Activated CD4-positive, alpha-beta T cell treated with anti-CD3 and anti-CD28 coated beads, Interleukin-2, amount 50 U/mL, for 24 hours (primary cell): ENCODE data around the gene CUBN.
"Not testable (repeated sequence)": the region's sequence is repeated elsewhere in the genome, so short reads cannot be mapped to it uniquely, and the experiment has no call there.

ENCODE experiments used
- DNase-seq, 2 donors: peaks; one replicate each; pipeline ENCODE4 v3.0.0-alpha.2; 2020; ENCODE audit warnings: low read depth in 1 of 2, low spot score in 1 of 2

CUBN gene

GRCh38 chr10:17141504-17142229, 12.1 kb upstream of the CUBN start:
- no peak for DNase-seq

- DNase-seq = no peak
Measured at GRCh38 chr10:17140386-17140761, 10.8 kb upstream of the CUBN start.

GRCh38 chr10:17138460-17139042, 8.9 kb upstream of the CUBN start:
- no peak for DNase-seq

DNA sequence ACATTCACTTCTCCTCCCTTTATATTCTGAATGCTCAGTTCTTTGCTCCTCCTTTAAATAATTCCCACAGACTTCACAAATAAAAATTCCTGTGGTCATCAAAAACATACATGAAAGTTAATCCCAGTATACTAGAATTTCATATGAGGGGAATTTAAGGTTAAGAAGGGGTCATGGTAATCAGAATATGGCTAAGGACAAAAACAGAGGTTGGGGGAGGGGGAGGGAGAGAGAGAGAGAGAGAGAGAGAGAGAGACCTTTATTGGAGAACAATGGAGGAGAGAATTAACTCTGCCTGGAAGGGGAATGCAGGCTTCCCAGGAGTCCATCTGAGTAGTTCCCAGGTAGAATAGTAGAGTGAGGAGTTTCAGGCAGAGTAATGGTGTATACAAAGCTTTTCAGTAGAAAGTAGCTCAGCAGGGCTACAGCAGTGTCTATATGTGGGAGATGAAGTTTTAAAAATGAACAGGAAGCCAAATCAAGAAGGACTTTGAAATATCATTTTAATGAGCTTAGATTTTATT, 5.2 kb upstream of the CUBN start:
- no peak for DNase-seq

- no peak for DNase-seq
Measured at GRCh38 chr10:17134282-17134681, 4.7 kb upstream of the CUBN start.

- no peak for DNase-seq
Measured at GRCh38 chr10:17128261-17128660, 1.4 kb downstream of the CUBN start.

- no peak for DNase-seq
Measured at GRCh38 chr10:17126327-17126726, 3.3 kb downstream of the CUBN start.

- no peak for DNase-seq
Measured at GRCh38 chr10:17125206-17125893, 4.3 kb downstream of the CUBN start.

DNA sequence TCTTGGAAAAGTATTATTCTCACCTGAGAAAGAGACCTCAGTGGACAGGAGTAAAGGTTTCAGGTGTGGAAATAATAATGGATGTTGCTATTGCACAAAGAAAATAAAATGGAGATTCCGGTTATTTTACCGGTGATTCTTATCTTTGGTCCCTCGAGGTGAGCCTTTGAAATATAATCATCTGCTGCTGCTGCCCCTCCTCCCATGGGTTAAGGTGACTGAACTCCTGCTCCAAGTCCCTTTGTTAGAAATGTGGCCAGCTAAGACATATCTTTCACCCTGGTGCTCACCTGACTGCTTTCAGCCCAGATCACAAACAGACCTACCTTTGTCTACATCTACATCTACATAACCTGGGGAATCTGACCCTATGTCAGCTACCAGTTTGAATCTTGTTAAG, 5.7 kb downstream of the CUBN start:
- DNase-seq = no peak

- DNase-seq = no peak
Measured at GRCh38 chr10:17122726-17123661, 6.6 kb downstream of the CUBN start.

GRCh38 chr10:17122052-17122451, 7.6 kb downstream of the CUBN start:
- DNase-seq = no peak

DNA sequence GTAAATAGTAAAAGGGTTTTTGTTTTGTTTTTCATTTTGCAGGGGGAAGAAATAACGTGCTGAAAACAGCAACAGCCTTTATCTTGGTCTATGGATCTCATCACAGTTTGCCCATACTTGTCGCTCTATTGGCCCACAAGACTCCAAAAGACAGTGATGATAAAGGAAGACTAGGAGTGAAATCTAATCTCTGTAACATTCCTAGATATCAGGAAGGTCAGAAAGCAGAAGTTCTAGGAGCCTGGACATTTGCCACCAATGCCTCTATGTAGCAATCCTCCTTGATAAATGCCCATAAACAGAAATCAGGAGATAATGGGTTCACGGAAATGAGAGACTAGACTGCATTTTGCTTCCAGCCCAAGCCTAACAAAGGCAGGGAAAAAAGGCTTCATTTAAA, 8.9 kb downstream of the CUBN start:
- no peak for DNase-seq

DNA sequence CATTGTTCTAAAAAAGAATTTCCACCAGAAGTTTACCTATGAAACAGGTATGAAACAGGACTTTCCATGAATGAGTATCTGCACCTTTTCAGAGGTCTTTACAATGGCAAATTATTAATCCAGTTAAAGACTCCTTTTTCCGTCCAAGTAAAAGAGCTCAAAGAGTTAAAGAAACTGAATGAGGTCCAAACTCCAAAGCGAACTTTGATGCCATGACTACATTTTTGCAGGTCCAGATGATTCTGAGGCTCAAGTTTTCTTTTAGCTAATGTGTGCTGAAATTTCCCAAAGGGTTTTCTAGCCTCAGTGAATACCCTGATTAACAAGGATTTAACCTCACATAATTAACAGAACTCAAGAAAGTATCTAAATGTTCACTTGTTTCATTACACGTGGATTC, 9.8 kb downstream of the CUBN start:
- DNase-seq = no peak

DNA sequence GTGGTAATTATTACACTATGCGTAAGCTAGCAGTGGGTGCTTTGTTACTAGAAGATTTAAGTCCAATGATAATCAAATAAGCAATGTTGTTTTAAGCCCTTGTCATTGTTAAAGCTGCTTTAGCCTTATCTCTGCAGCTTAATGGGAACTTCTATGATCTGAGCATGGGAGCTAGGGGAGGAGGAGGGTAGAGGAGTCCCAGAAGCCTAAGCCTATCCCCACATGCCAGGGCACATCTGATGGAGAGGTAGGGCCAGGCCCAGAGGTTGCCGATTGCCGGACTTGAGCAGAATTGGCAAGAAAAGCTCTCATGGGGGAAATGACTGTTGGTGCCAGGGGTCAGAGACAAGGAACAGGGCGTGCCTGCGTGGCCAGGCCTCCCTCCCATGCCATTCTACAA, 13.4 kb downstream of the CUBN start:
- DNase-seq = no peak

DNA sequence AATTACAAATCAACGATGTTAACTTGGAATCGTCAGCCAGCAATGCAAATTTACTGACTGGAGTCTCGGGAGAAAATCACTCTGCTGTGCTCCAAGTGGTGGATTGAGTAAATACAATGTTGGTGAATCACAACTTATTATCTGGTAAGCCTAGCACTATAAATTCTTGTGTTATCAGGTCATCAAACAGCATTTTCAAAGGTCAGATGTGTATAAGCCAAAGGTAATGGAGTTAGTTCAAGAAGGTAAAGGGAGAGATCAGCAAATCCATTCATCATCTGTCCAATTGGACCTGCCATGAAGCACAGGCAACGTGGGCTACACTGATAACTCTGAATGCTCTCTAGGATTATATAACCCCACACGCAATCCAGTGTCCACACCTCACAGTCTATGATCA, 13.9 kb downstream of the CUBN start:
- no peak for DNase-seq

GRCh38 chr10:17114878-17115444, 14.7 kb downstream of the CUBN start:
- not testable (repeated sequence) for DNase-seq

- no peak for DNase-seq
Measured at GRCh38 chr10:17113889-17114540, 15.6 kb downstream of the CUBN start.

DNA sequence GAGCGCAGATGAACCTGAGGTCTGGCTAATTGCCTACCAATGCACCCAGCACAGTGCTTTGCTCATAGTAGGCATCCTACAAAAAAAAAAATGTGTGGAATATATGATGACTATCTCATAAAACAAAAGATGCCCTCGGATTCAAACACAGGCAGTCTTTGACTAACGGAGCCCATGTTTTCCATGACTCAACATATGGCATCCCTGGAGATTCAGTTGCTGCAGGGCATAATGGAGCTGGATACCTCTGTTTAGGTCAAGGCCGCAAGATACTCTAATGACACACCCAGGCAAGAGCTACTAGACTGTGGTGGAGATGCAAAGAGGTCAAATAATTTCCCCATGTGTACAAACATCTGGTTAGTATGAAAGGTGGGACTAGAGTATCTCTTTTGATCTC, 16.3 kb downstream of the CUBN start:
- DNase-seq = no peak

DNA sequence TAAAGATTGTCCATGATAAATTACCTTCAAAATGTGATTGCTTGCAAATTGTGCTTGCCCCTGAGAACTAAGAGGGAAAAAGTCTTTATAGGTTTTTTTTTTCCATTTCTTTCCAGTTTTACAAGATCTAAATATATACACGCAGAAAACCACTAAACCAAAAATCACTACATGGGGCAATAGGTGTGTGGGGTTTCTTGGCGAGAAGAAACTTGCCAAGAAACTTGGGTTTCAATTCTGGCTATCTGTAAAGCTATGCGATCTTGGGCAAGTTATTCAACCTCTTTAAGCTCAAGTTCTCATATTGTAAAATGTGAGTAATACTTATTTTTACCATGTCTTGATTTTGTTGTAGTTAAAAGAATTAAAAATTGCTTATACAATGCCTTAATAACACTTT, 17.0 kb downstream of the CUBN start:
- no peak for DNase-seq

DNA sequence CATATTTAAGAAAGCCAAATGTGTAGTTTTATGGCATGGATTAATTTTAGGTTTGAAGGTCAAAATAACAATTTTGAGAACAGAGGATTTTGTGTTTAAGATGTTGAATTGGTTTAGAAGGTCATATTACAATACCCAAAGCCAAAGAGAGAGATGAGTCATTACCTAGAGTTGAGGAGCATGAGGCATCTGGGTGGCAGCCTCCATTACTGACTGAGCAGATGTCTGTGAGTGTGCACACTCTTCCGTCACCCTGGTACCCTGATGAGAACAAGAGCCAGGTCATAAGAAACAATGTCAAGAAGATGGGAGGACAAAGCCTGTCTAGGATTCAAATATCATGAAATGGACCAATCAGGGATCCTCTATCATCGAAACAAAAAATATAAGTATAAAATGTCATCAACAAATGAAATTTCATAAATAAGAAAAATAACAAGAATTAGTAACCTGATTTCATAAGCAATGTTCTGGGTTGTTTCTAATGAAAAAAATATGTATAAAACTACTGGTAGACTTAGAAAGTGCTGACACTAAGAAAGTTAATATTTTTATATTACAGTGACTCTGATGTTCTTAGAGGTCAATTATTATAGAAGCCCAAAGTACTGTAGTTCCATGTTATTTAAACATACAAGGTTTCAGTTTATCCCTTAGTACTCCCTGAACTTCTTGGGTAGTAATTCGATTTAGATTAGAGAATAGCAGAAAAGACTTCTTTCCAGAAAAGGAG, 20.0 kb downstream of the CUBN start:
- no peak for DNase-seq
